Astrocyte (in vitro differentiated cells and primary cell): ENCODE data around the gene PDF.

Source experiments
- EZH2 ChIP-seq: IDR thresholded peaks from 2 replicates; pipeline ENCODE4 v1.6.1; 2012; ENCODE audit warnings: mild to moderate bottlenecking, low read length, inconsistent platforms; ENCODE audit not compliant: insufficient read depth
- TF ChIP-seq, protein P1 (sequence below): IDR thresholded peaks from 2 replicates; pipeline ENCODE4 v1.5.1; 2011; ENCODE audit warnings: low read depth, mild to moderate bottlenecking, inconsistent platforms, low read length, moderate library complexity; ENCODE audit not compliant: insufficient read depth

DNA sequence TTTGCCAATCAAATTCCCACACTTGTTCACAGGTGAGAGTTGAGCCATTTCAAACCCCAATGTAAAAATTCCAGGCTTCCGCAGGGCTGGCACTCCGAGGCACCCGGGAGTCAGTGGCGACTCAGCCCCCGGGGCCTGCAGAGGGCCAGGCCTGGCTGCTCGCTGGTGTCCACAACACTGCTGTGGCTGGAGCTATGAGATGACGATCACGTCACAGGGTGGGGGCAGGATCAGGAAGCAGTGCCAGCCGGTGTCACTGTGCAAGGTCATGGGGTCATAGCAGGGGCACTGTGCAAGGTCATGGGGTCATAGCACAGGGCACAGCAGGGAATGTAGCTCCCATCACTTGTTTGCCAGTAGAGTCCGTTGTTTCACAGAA is 11.5 kb downstream of the PDF start:
- TF ChIP-seq, protein P1, sequence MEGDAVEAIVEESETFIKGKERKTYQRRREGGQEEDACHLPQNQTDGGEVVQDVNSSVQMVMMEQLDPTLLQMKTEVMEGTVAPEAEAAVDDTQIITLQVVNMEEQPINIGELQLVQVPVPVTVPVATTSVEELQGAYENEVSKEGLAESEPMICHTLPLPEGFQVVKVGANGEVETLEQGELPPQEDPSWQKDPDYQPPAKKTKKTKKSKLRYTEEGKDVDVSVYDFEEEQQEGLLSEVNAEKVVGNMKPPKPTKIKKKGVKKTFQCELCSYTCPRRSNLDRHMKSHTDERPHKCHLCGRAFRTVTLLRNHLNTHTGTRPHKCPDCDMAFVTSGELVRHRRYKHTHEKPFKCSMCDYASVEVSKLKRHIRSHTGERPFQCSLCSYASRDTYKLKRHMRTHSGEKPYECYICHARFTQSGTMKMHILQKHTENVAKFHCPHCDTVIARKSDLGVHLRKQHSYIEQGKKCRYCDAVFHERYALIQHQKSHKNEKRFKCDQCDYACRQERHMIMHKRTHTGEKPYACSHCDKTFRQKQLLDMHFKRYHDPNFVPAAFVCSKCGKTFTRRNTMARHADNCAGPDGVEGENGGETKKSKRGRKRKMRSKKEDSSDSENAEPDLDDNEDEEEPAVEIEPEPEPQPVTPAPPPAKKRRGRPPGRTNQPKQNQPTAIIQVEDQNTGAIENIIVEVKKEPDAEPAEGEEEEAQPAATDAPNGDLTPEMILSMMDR: no peak
- no peak for TF ChIP-seq EZH2
